Gastroesophageal sphincter (tissue), 4 donors: ENCODE results near the gene LRRC8C. TPM values are rescaled to one million over a fixed set of nuclear protein-coding genes. Genes with fewer than 3 reads are reported as not detected.
A peak's percentile ranks its signal among the peaks of the same experiment; 100 is the strongest.

Experiments
- ATAC-seq: fragments of 150-250 bp; one replicate; pipeline ENCODE4 v1.9.1; 2016; ENCODE audit warnings: mild to moderate bottlenecking, moderate library complexity
- H3K27ac ChIP-seq, 4 donors: fragments of 200-600 bp; sonication (generic) in 3 of 4; 1 replicate in 3 of 4; 2 replicates in 1 of 4; pipeline ENCODE4 v1.5.1; 2016 to 2019
- H3K27me3 ChIP-seq: fragments of 200-600 bp; sonication (generic); one replicate; pipeline ENCODE4 v1.5.1; 2019
- H3K36me3 ChIP-seq, 2 donors: fragments of 200-600 bp; sonication (generic); one replicate each; pipeline ENCODE4 v1.5.1; 2019; ENCODE audit warnings: control low read depth in 1 of 2
- H3K4me1 ChIP-seq, 3 donors: fragments of 200-600 bp; sonication (generic); 1 replicate in 2 of 3; 2 replicates in 1 of 3; pipeline ENCODE4 v1.5.1; 2016 to 2019; ENCODE audit warnings: control low read depth in 2 of 3
- H3K4me3 ChIP-seq, 2 donors: fragments of 200-600 bp; sonication (generic); one replicate each; pipeline ENCODE4 v1.5.1; 2019; ENCODE audit warnings: mild to moderate bottlenecking in 1 of 2, moderate library complexity in 1 of 2
- H3K9me3 ChIP-seq, 3 donors: fragments of 200-600 bp; sonication (generic); one replicate each; pipeline ENCODE4 v1.5.1; 2017 to 2019; ENCODE audit warnings: control low read depth in 2 of 3
- CTCF ChIP-seq, 4 experiments: fragments of 200-600 bp in 2 of 4; fragments of 450-650 bp in 2 of 4; sonication (generic) in 1 of 4; IDR thresholded peaks; one replicate each; pipeline ENCODE4 v1.5.1; 2017 to 2019; ENCODE audit warnings: antibody characterized with exemption in 4 of 4, mild to moderate bottlenecking in 2 of 4, moderate library complexity in 2 of 4
- EP300 ChIP-seq: sonication (generic); formaldehyde crosslinking; IDR thresholded peaks from one replicate; pipeline ENCODE4 v1.6.1; 2017; ENCODE audit warnings: antibody characterized with exemption, mild to moderate bottlenecking
- POLR2A ChIP-seq, 2 donors: fragments of 450-650 bp; IDR thresholded peaks; one replicate each; pipeline ENCODE4 v1.6.1; 2017; ENCODE audit warnings: antibody characterized with exemption in 2 of 2, mild to moderate bottlenecking in 2 of 2, moderate library complexity in 1 of 2
- POLR2AphosphoS5 ChIP-seq: sonication (generic); formaldehyde crosslinking; IDR thresholded peaks from one replicate; pipeline ENCODE4 v1.6.1; 2017; ENCODE audit warnings: antibody characterized with exemption
- WGBS, 2 donors: methylation state at CpG; one replicate each; pipeline ENCODE4 v1.1.5; 2018; ENCODE audit warnings: low coverage in 1 of 2; 5-methylcytosine and 5-hydroxymethylcytosine counted together
- total RNA-seq, 4 donors: library from RNA; depleted of rRNA; stranded (reverse); fragments of >200 nt; gene quantifications; one replicate each; pipeline ENCODE4 v1.1.0, GENCODE V29; 2016

LRRC8C gene
- total RNA-seq, 4 donors from 2014 or later: 5.4 to 9.6 (median 6.2) TPM

- H3K27ac ChIP-seq: peak overlapping the region in 2 of 4 donors; percentile 31 to 53
- peaks cover 0 to 26% (median 13%) of the 10 kb centered on the region in 3 donors for H3K4me1 ChIP-seq
- H3K4me3 ChIP-seq: no peak overlapping the region
- TF ChIP-seq POLR2AphosphoS5 (no peak), CTCF (IDR thresholded peaks at IDR 0.05) (no peak), EP300 (no peak), POLR2A (IDR thresholded peaks at IDR 0.05) (no peak)
- H3K36me3 ChIP-seq: no peaks in the 10 kb centered on the region
- no peaks in the 10 kb centered on the region for H3K9me3 ChIP-seq
- WGBS, 2 donors: 33 to 60% methylated on average over 1 to 2 of the region's 2 CpGs
- ATAC-seq: no peak
- H3K27me3 ChIP-seq: peaks cover 12% of the 10 kb centered on the region
These were observed 125.2 kb downstream of the LRRC8C start for GRCh38 chr1:89758156-89758555.

- TF ChIP-seq POLR2AphosphoS5: no peak
- no peak for TF ChIP-seq EP300
- TF ChIP-seq POLR2A (IDR thresholded peaks at IDR 0.05): no peak
- no peak for TF ChIP-seq CTCF (IDR thresholded peaks at IDR 0.05)
- no peak for ATAC-seq
- H3K4me1 ChIP-seq: peaks cover 0 to 34% (median 13%) of the 10 kb centered on the region in 3 donors
- WGBS, 2 donors: 69 to 78% methylated on average over 2 of the region's 2 CpGs
- H3K36me3 ChIP-seq: no peaks in the 10 kb centered on the region
- H3K9me3 ChIP-seq: no peaks in the 10 kb centered on the region
- no peak overlapping the region for H3K4me3 ChIP-seq
- H3K27me3 ChIP-seq: peaks cover 12% of the 10 kb centered on the region
- H3K27ac ChIP-seq: no peak overlapping the region
These were observed 126.1 kb downstream of the LRRC8C start for GRCh38 chr1:89759036-89759435.

- no peak overlapping the region for H3K27ac ChIP-seq
- H3K4me3 ChIP-seq: no peak overlapping the region
- H3K27me3 ChIP-seq: peaks cover 12% of the 10 kb centered on the region
- H3K9me3 ChIP-seq: no peaks in the 10 kb centered on the region
- 63 to 93% methylated on average over 2 of the region's 3 CpGs for WGBS, 2 donors
- no peak for ATAC-seq
- no peaks in the 10 kb centered on the region for H3K36me3 ChIP-seq
- peaks cover 0 to 34% (median 13%) of the 10 kb centered on the region in 3 donors for H3K4me1 ChIP-seq
- TF ChIP-seq CTCF (IDR thresholded peaks at IDR 0.05) (no peak), POLR2A (IDR thresholded peaks at IDR 0.05) (no peak), POLR2AphosphoS5 (no peak), EP300 (no peak)
These were observed 127.6 kb downstream of the LRRC8C start for GRCh38 chr1:89760496-89760895.

- no peaks in the 10 kb centered on the region for H3K36me3 ChIP-seq
- TF ChIP-seq EP300 (no peak), CTCF (IDR thresholded peaks at IDR 0.05) (no peak), POLR2A (IDR thresholded peaks at IDR 0.05) (no peak), POLR2AphosphoS5 (no peak)
- H3K27ac ChIP-seq: no peak overlapping the region
- no peak overlapping the region for H3K4me3 ChIP-seq
- peaks cover 0 to 34% (median 13%) of the 10 kb centered on the region in 3 donors for H3K4me1 ChIP-seq
- ATAC-seq: no peak
- H3K27me3 ChIP-seq: peaks cover 10% of the 10 kb centered on the region
- no peaks in the 10 kb centered on the region for H3K9me3 ChIP-seq
- WGBS, 2 donors: 73 to 78% methylated on average over 1 of the region's 1 CpG
These were observed 128.4 kb downstream of the LRRC8C start for GRCh38 chr1:89761338-89761737.

- TF ChIP-seq POLR2A (IDR thresholded peaks at IDR 0.05) (no peak), CTCF (IDR thresholded peaks at IDR 0.05) (no peak), EP300 (no peak), POLR2AphosphoS5 (no peak)
- Histone ChIP-seq H3K4me1 (peaks cover 0 to 34% (median 13%) of the 10 kb centered on the region in 3 donors), H3K27ac (peak overlapping the region in 2 of 4 donors; percentile 58 to 66), H3K36me3 (no peaks in the 10 kb centered on the region), H3K4me3 (no peak overlapping the region), H3K9me3 (no peaks in the 10 kb centered on the region), H3K27me3 (peaks cover 5% of the 10 kb centered on the region)
- WGBS, 2 donors: 94% methylated on average over 2 of the region's 3 CpGs; no CpG with 5 or more reads in 1 of the 2 donors
- ATAC-seq: no peak
These were observed 129.0 kb downstream of the LRRC8C start for GRCh38 chr1:89761901-89762300.
